HEK293 (cell line): ENCODE data around the gene ZC3H4.
A peak's percentile ranks its signal among the peaks of the same experiment; 100 is the strongest.

Experiments
- FEZF1 ChIP-seq: fragments of 450-650 bp; formaldehyde crosslinking; IDR thresholded peaks from 2 replicates; pipeline ENCODE4 v1.5.1; 2016; ENCODE audit warnings: missing biosample characterization, missing genetic modification characterization
- KLF10 ChIP-seq: fragments of 450-650 bp; IDR thresholded peaks from 2 replicates; pipeline ENCODE4 v1.5.1; 2018; ENCODE audit warnings: missing biosample characterization, mild to moderate bottlenecking, missing genetic modification characterization
- SCRT2 ChIP-seq: fragments of 450-650 bp; formaldehyde crosslinking; IDR thresholded peaks from 2 replicates; pipeline ENCODE4 v1.5.1; 2016; ENCODE audit warnings: missing biosample characterization, missing genetic modification characterization
- SP7 ChIP-seq: fragments of 450-650 bp; formaldehyde crosslinking; IDR thresholded peaks from 2 replicates; pipeline ENCODE4 v1.5.1; 2016; ENCODE audit warnings: missing biosample characterization, missing genetic modification characterization
- ZBTB1 ChIP-seq: fragments of 450-650 bp; formaldehyde crosslinking; IDR thresholded peaks from 2 replicates; pipeline ENCODE4 v1.5.1; 2016; ENCODE audit warnings: missing biosample characterization, missing genetic modification characterization
- ZBTB17 ChIP-seq: fragments of 450-650 bp; formaldehyde crosslinking; IDR thresholded peaks from 2 replicates; pipeline ENCODE4 v1.5.1; 2016; ENCODE audit warnings: missing biosample characterization, missing genetic modification characterization
- ZNF140 ChIP-seq: fragments of 450-650 bp; formaldehyde crosslinking; IDR thresholded peaks from 2 replicates; pipeline ENCODE4 v1.5.1; 2016; ENCODE audit warnings: missing biosample characterization, missing genetic modification characterization
- ZNF184 ChIP-seq: fragments of 450-650 bp; IDR thresholded peaks from 2 replicates; pipeline ENCODE4 v1.5.1; 2018; ENCODE audit warnings: missing biosample characterization, mild to moderate bottlenecking, missing genetic modification characterization
- ZNF433 ChIP-seq: fragments of 450-650 bp; formaldehyde crosslinking; IDR thresholded peaks from 2 replicates; pipeline ENCODE4 v1.5.1; 2016; ENCODE audit warnings: missing biosample characterization, missing genetic modification characterization, low read depth
- ZNF501 ChIP-seq: fragments of 450-650 bp; formaldehyde crosslinking; IDR thresholded peaks from 2 replicates; pipeline ENCODE4 v1.5.1; 2016; ENCODE audit warnings: missing biosample characterization, missing genetic modification characterization
- ZNF514 ChIP-seq: fragments of 450-650 bp; formaldehyde crosslinking; IDR thresholded peaks from 2 replicates; pipeline ENCODE4 v1.5.1; 2016; ENCODE audit warnings: missing biosample characterization, missing genetic modification characterization
- ZNF521 ChIP-seq: fragments of 450-650 bp; formaldehyde crosslinking; IDR thresholded peaks from 2 replicates; pipeline ENCODE4 v1.5.1; 2017; ENCODE audit warnings: missing biosample characterization, mild to moderate bottlenecking, missing genetic modification characterization
- ZNF571 ChIP-seq: fragments of 450-650 bp; formaldehyde crosslinking; IDR thresholded peaks from 2 replicates; pipeline ENCODE4 v1.5.0; 2017; ENCODE audit warnings: missing biosample characterization, missing genetic modification characterization
- ZNF610 ChIP-seq: fragments of 450-650 bp; formaldehyde crosslinking; IDR thresholded peaks from 2 replicates; pipeline ENCODE4 v1.5.1; 2016; ENCODE audit warnings: missing biosample characterization, missing genetic modification characterization, borderline replicate concordance
- ZNF776 ChIP-seq: fragments of 450-650 bp; formaldehyde crosslinking; IDR thresholded peaks from 2 replicates; pipeline ENCODE4 v1.5.0; 2017; ENCODE audit warnings: missing biosample characterization, missing genetic modification characterization, borderline replicate concordance
- TF ChIP-seq, protein P1 (sequence below): fragments of 450-650 bp; formaldehyde crosslinking; IDR thresholded peaks from 2 replicates; pipeline ENCODE4 v1.5.1; 2016; ENCODE audit warnings: missing biosample characterization, missing genetic modification characterization, borderline replicate concordance
- TF ChIP-seq, protein P2 (sequence below): fragments of 450-650 bp; formaldehyde crosslinking; IDR thresholded peaks from 2 replicates; pipeline ENCODE4 v1.5.1; 2016; ENCODE audit warnings: missing biosample characterization, missing genetic modification characterization
- TF ChIP-seq, protein P3 (sequence below): fragments of 450-650 bp; formaldehyde crosslinking; IDR thresholded peaks from 2 replicates; pipeline ENCODE4 v1.5.1; 2016; ENCODE audit warnings: missing biosample characterization, missing genetic modification characterization
- TF ChIP-seq, protein P4 (sequence below): fragments of 450-650 bp; formaldehyde crosslinking; IDR thresholded peaks from 2 replicates; pipeline ENCODE4 v1.5.1; 2016; ENCODE audit warnings: missing biosample characterization, missing genetic modification characterization
- TF ChIP-seq, protein P5 (sequence below): fragments of 450-650 bp; formaldehyde crosslinking; conservative IDR thresholded peaks from 2 replicates; pipeline ENCODE4 v1.5.1; 2016; ENCODE audit warnings: low read depth, missing biosample characterization, missing genetic modification characterization
- TF ChIP-seq, protein P6 (sequence below): fragments of 450-650 bp; formaldehyde crosslinking; IDR thresholded peaks from 2 replicates; pipeline ENCODE4 v1.5.1; 2016; ENCODE audit warnings: missing biosample characterization, missing genetic modification characterization

ZC3H4 gene

DNA sequence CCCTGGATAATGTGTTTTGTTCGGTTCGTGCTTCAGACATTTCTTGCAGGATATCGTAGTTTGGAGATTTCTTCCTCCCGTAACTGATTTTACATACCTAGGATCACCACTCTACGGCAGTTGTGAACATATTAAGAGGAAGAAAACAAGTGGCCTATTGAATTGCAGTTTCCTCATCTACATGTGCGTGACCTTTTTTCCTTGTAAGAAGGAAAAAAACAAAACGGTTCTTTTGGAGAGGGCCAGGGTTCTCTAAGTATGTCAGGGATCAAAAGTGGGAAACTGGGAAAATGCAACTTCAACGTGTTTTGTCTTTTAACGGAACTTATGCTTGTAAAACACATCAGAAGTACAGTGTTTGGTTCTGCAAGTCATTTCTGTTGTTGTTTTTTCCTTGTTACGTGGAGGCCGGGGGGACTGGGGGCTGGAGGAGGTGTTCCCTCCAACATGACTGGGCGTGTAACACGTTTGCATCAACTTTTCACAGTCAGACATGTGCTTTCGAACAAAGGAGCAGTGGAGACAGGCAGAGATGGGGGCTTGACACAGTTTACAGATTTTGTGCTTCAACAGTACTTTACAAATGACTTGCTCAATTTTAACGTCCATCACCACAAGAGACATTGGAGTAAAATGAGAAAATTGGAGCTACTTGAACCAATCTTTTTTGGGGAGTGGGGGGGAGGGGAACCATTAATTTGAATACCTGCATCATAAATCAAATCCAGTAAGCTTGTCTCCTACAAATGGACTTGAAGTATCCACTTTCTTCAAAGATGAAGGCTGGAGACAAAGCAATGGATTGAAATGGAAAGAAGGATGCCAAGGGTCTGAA, 3.8 kb downstream of the ZC3H4 start (continued):
- TF ChIP-seq, protein P1, sequence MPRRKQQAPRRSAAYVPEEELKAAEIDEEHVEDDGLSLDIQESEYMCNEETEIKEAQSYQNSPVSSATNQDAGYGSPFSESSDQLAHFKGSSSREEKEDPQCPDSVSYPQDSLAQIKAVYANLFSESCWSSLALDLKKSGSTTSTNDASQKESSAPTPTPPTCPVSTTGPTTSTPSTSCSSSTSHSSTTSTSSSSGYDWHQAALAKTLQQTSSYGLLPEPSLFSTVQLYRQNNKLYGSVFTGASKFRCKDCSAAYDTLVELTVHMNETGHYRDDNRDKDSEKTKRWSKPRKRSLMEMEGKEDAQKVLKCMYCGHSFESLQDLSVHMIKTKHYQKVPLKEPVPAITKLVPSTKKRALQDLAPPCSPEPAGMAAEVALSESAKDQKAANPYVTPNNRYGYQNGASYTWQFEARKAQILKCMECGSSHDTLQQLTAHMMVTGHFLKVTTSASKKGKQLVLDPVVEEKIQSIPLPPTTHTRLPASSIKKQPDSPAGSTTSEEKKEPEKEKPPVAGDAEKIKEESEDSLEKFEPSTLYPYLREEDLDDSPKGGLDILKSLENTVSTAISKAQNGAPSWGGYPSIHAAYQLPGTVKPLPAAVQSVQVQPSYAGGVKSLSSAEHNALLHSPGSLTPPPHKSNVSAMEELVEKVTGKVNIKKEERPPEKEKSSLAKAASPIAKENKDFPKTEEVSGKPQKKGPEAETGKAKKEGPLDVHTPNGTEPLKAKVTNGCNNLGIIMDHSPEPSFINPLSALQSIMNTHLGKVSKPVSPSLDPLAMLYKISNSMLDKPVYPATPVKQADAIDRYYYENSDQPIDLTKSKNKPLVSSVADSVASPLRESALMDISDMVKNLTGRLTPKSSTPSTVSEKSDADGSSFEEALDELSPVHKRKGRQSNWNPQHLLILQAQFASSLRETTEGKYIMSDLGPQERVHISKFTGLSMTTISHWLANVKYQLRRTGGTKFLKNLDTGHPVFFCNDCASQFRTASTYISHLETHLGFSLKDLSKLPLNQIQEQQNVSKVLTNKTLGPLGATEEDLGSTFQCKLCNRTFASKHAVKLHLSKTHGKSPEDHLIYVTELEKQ (tag by site-specific recombination), result peak; percentile 29; the same call in 1 of the 2 replicates
- TF ChIP-seq ZNF521 (tag by site-specific recombination) (no peak), ZNF514 (no peak), SCRT2 (tag by site-specific recombination) (no peak), ZNF610 (tag by site-specific recombination) (no peak), ZNF184 (no peak), ZNF571 (tag by site-specific recombination) (no peak), ZBTB1 (tag by site-specific recombination) (no peak), ZNF140 (tag by site-specific recombination) (no peak), ZBTB17 (tag by site-specific recombination) (no peak), SP7 (tag by site-specific recombination) (peak; percentile 43; the same call in 1 of the 2 replicates), ZNF776 (tag by site-specific recombination) (no peak), ZNF433 (tag by site-specific recombination) (no peak), FEZF1 (peak; percentile 55), KLF10 (tag by site-specific recombination) (peak; percentile 45; the same call in 1 of the 2 replicates), ZNF501 (no peak)
- TF ChIP-seq, protein P2, sequence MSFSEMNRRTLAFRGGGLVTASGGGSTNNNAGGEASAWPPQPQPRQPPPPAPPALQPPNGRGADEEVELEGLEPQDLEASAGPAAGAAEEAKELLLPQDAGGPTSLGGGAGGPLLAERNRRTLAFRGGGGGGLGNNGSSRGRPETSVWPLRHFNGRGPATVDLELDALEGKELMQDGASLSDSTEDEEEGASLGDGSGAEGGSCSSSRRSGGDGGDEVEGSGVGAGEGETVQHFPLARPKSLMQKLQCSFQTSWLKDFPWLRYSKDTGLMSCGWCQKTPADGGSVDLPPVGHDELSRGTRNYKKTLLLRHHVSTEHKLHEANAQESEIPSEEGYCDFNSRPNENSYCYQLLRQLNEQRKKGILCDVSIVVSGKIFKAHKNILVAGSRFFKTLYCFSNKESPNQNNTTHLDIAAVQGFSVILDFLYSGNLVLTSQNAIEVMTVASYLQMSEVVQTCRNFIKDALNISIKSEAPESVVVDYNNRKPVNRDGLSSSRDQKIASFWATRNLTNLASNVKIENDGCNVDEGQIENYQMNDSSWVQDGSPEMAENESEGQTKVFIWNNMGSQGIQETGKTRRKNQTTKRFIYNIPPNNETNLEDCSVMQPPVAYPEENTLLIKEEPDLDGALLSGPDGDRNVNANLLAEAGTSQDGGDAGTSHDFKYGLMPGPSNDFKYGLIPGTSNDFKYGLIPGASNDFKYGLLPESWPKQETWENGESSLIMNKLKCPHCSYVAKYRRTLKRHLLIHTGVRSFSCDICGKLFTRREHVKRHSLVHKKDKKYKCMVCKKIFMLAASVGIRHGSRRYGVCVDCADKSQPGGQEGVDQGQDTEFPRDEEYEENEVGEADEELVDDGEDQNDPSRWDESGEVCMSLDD (tag by site-specific recombination), result peak; percentile 35; the same call in 1 of the 2 replicates
- TF ChIP-seq, protein P3, sequence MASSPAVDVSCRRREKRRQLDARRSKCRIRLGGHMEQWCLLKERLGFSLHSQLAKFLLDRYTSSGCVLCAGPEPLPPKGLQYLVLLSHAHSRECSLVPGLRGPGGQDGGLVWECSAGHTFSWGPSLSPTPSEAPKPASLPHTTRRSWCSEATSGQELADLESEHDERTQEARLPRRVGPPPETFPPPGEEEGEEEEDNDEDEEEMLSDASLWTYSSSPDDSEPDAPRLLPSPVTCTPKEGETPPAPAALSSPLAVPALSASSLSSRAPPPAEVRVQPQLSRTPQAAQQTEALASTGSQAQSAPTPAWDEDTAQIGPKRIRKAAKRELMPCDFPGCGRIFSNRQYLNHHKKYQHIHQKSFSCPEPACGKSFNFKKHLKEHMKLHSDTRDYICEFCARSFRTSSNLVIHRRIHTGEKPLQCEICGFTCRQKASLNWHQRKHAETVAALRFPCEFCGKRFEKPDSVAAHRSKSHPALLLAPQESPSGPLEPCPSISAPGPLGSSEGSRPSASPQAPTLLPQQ (tag by site-specific recombination), result 0 out of 2 replicates have a peak, but pooled peaks have one; percentile 75
- TF ChIP-seq, protein P4, sequence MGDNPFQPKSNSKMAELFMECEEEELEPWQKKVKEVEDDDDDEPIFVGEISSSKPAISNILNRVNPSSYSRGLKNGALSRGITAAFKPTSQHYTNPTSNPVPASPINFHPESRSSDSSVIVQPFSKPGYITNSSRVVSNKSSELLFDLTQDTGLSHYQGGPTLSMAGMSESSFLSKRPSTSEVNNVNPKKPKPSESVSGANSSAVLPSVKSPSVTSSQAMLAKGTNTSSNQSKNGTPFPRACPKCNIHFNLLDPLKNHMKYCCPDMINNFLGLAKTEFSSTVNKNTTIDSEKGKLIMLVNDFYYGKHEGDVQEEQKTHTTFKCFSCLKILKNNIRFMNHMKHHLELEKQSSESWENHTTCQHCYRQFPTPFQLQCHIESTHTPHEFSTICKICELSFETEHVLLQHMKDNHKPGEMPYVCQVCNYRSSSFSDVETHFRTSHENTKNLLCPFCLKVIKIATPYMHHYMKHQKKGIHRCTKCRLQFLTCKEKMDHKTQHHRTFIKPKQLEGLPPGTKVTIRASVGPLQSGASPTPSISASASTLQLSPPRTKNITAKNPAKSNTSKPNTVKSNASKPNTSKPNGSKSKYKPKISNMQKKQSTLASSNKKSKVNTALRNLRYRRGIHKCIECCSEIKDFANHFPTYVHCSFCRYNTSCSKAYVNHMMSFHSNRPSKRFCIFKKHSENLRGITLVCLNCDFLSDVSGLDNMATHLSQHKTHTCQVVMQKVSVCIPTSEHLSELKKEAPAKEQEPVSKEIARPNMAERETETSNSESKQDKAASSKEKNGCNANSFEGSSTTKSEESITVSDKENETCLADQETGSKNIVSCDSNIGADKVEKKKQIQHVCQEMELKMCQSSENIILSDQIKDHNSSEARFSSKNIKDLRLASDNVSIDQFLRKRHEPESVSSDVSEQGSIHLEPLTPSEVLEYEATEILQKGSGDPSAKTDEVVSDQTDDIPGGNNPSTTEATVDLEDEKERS (tag by site-specific recombination), result no peak
- TF ChIP-seq, protein P5, sequence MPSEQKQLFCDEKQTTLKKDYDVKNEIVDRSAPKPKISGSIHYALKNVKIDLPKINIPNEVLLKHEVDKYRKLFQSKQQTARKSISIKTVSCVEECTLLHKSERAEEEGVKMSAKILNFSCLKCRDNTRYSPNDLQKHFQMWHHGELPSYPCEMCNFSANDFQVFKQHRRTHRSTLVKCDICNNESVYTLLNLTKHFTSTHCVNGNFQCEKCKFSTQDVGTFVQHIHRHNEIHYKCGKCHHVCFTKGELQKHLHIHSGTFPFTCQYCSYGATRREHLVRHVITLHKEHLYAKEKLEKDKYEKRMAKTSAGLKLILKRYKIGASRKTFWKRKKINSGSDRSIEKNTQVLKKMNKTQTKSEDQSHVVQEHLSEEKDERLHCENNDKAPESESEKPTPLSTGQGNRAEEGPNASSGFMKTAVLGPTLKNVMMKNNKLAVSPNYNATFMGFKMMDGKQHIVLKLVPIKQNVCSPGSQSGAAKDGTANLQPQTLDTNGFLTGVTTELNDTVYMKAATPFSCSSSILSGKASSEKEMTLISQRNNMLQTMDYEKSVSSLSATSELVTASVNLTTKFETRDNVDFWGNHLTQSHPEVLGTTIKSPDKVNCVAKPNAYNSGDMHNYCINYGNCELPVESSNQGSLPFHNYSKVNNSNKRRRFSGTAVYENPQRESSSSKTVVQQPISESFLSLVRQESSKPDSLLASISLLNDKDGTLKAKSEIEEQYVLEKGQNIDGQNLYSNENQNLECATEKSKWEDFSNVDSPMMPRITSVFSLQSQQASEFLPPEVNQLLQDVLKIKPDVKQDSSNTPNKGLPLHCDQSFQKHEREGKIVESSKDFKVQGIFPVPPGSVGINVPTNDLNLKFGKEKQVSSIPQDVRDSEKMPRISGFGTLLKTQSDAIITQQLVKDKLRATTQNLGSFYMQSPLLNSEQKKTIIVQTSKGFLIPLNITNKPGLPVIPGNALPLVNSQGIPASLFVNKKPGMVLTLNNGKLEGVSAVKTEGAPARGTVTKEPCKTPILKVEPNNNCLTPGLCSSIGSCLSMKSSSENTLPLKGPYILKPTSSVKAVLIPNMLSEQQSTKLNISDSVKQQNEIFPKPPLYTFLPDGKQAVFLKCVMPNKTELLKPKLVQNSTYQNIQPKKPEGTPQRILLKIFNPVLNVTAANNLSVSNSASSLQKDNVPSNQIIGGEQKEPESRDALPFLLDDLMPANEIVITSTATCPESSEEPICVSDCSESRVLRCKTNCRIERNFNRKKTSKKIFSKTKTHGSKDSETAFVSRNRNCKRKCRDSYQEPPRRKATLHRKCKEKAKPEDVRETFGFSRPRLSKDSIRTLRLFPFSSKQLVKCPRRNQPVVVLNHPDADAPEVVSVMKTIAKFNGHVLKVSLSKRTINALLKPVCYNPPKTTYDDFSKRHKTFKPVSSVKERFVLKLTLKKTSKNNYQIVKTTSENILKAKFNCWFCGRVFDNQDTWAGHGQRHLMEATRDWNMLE (tag by site-specific recombination), result no peak
- TF ChIP-seq, protein P6, sequence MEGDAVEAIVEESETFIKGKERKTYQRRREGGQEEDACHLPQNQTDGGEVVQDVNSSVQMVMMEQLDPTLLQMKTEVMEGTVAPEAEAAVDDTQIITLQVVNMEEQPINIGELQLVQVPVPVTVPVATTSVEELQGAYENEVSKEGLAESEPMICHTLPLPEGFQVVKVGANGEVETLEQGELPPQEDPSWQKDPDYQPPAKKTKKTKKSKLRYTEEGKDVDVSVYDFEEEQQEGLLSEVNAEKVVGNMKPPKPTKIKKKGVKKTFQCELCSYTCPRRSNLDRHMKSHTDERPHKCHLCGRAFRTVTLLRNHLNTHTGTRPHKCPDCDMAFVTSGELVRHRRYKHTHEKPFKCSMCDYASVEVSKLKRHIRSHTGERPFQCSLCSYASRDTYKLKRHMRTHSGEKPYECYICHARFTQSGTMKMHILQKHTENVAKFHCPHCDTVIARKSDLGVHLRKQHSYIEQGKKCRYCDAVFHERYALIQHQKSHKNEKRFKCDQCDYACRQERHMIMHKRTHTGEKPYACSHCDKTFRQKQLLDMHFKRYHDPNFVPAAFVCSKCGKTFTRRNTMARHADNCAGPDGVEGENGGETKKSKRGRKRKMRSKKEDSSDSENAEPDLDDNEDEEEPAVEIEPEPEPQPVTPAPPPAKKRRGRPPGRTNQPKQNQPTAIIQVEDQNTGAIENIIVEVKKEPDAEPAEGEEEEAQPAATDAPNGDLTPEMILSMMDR (tag by site-specific recombination), result no peak
